ENCODE data around the gene ALG10B.

DNA sequence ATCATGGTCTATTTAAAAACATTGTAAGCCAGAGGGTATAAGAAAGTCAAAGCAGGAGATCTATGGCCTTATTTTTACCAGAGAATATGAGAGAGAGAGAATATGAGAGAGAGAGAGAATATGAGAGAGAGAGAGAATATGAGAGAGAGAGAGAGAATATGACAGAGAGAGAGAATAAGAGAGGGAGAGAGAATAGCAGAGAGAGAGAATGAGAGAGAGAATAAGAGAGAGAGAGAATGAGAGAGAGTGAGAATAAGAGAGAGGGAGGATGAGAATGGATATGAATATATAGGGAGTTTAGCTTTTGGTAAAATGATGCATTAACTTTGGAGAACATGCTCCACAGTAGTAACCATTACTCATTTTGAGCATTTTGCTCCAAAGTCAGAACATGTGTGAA lies 48.0 kb upstream of the ALG10B start:
- TF ChIP-seq, protein P1, sequence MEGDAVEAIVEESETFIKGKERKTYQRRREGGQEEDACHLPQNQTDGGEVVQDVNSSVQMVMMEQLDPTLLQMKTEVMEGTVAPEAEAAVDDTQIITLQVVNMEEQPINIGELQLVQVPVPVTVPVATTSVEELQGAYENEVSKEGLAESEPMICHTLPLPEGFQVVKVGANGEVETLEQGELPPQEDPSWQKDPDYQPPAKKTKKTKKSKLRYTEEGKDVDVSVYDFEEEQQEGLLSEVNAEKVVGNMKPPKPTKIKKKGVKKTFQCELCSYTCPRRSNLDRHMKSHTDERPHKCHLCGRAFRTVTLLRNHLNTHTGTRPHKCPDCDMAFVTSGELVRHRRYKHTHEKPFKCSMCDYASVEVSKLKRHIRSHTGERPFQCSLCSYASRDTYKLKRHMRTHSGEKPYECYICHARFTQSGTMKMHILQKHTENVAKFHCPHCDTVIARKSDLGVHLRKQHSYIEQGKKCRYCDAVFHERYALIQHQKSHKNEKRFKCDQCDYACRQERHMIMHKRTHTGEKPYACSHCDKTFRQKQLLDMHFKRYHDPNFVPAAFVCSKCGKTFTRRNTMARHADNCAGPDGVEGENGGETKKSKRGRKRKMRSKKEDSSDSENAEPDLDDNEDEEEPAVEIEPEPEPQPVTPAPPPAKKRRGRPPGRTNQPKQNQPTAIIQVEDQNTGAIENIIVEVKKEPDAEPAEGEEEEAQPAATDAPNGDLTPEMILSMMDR (IDR thresholded peaks at IDR 0.05): no peak
- no peak for TF ChIP-seq POLR2A (IDR thresholded peaks at IDR 0.05)
